HepG2 (cell line): Measurements from ENCODE around the gene PPP2R5B. TPM values are rescaled to one million over a fixed set of nuclear protein-coding genes. Genes with fewer than 3 reads are reported as not detected.

Source experiments
- GPBP1L1 ChIP-seq: sonication (generic); formaldehyde crosslinking; IDR thresholded peaks from 2 replicates; pipeline ENCODE4 v1.5.0; 2020; ENCODE audit warnings: mild to moderate bottlenecking, missing genetic modification reagents
- HOXA9 ChIP-seq: sonication (generic); formaldehyde crosslinking; IDR thresholded peaks from 2 replicates; pipeline ENCODE4 v1.8.1; 2022; ENCODE audit warnings: missing genetic modification reagents, mild to moderate bottlenecking, moderate library complexity, borderline replicate concordance
- KDM5B ChIP-seq: sonication (generic); formaldehyde crosslinking; IDR thresholded peaks from 2 replicates; pipeline ENCODE4 v1.4.0; 2020; ENCODE audit warnings: missing genetic modification reagents, mild to moderate bottlenecking, borderline replicate concordance
- LBX2 ChIP-seq: sonication (generic); formaldehyde crosslinking; IDR thresholded peaks from 2 replicates; pipeline ENCODE4 v1.5.0; 2020; ENCODE audit warnings: missing genetic modification reagents, mild to moderate bottlenecking, borderline replicate concordance
- MEIS1 ChIP-seq: sonication (generic); formaldehyde crosslinking; IDR thresholded peaks from 2 replicates; pipeline ENCODE4 v1.9.0; 2021; ENCODE audit warnings: mild to moderate bottlenecking, missing genetic modification reagents, moderate library complexity, borderline replicate concordance
- PAWR ChIP-seq: sonication (generic); formaldehyde crosslinking; IDR thresholded peaks from 2 replicates; pipeline ENCODE4 v1.4.0; 2020; ENCODE audit warnings: missing genetic modification reagents, mild to moderate bottlenecking, borderline replicate concordance
- RFX5 ChIP-seq: IDR thresholded peaks from 2 replicates; pipeline ENCODE4 v1.6.1; 2011; ENCODE audit warnings: low read depth, low read length, improper control_type of control experiment
- SMYD3 ChIP-seq: sonication (generic); formaldehyde crosslinking; IDR thresholded peaks from 2 replicates; pipeline ENCODE4 v1.8.1; 2023; ENCODE audit warnings: mild to moderate bottlenecking, missing genetic modification reagents
- THYN1 ChIP-seq: sonication (generic); formaldehyde crosslinking; IDR thresholded peaks from 2 replicates; pipeline ENCODE4 v1.8.1; 2023; ENCODE audit warnings: low read depth, mild to moderate bottlenecking, moderate library complexity, missing genetic modification reagents, borderline replicate concordance
- ZFY ChIP-seq: sonication (generic); formaldehyde crosslinking; IDR thresholded peaks from 2 replicates; pipeline ENCODE4 v1.4.0; 2020; ENCODE audit warnings: missing genetic modification reagents
- ZNF121 ChIP-seq: sonication (generic); formaldehyde crosslinking; IDR thresholded peaks from 2 replicates; pipeline ENCODE4 v1.5.0; 2020; ENCODE audit warnings: mild to moderate bottlenecking, missing genetic modification reagents
- ZNF407 ChIP-seq: sonication (generic); formaldehyde crosslinking; IDR thresholded peaks from one replicate; pipeline ENCODE4 v1.5.1; 2020; ENCODE audit warnings: mild to moderate bottlenecking, missing genetic modification reagents; ENCODE audit errors: not compliant biosample characterization
- polyA plus RNA-seq, 8 experiments: library from polyadenylated mRNA; depleted of rRNA in 3 of 8; stranded (reverse) in 7 of 8; unstranded in 1 of 8; fragments of >200 nt; fragmentation: Illumina TruSeq in 4 of 8; extraction: Trizol in 4 of 8; gene quantifications; 2 replicates each; pipeline versions ENCODE4 v1.2.1 to v1.2.3, GENCODE V29; 2011 to 2016; ENCODE audit warnings: low read depth in 4 of 8, missing spikeins in 1 of 8, mixed read lengths in 1 of 8; ENCODE audit not compliant: insufficient read depth in 1 of 8
- total RNA-seq, 5 experiments: library from RNA; depleted of rRNA; stranded (reverse); fragments of >200 nt; fragmentation: Illumina TruSeq; extraction: Trizol; gene quantifications; 2 replicates each; pipeline ENCODE4 v1.2.3, GENCODE V29; 2016; ENCODE audit warnings: low read depth in 1 of 5
- TF ChIP-seq, protein P1 (sequence below): IDR thresholded peaks from 2 replicates; pipeline ENCODE4 v1.6.1; 2016; ENCODE audit warnings: low read depth
- TF ChIP-seq, protein P2 (sequence below): sonication (generic); formaldehyde crosslinking; IDR thresholded peaks from 2 replicates; pipeline ENCODE4 v1.5.1; 2020; ENCODE audit warnings: mild to moderate bottlenecking, missing genetic modification reagents, moderate library complexity

PPP2R5B gene
- total and polyA plus RNA-seq, 2 of the 13 experiments (the other 11 are each of a cell fraction or from before 2014, with no cell fraction given) = 2.3 to 8.3 TPM

DNA sequence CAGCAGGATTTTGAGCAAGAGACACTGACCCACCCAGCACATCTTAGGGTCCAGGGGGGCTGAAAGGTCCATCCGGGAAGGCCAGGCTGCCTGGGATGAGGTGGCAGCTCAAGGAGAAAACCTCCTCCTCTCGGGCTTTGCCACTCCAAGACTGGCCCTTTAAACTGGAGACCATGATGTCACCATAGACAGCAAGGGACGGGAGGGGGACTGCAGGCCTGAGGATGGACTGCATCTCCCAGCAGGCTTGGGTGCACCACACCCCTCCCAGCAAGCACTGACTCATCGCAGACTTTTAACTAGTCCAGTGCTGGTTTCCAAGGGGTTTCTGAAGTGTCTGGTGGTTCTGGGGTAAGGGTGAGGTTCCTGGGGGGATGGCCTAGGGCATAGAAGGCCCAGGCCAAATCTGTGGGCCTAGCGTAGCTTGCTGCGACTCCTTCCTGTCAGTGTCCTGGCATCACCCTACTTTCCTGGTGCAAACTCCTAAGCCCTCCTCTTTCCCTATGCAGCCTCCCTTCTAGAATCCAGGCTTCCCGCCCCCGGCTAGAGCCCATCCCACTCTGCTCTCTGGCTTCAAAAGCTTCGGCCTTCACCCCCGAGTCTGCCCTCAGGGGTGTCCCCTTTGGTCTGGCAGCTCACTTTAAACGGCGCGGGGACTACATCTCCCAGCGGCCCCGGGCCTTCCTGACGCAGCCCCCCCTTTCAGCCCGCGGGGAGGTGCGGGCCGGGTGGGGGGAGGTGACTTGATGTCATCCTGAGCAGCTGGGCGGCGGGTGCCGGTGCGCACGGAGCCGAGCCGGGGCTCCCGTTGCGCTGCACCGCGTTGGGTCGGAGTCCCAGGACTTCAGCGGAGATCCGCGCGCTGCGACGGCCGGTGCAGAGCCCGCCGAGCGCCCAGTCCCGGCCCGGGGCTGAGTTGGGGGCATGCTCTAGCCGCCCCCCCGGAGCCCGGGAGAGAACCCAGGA, at the start of gene PPP2R5B (continued):
- TF ChIP-seq RFX5 = no peak
- TF ChIP-seq LBX2 (CRISPR knock-in tag) = no peak
- no peak for TF ChIP-seq ZNF407
- TF ChIP-seq GPBP1L1 (CRISPR knock-in tag) = no peak
- no peak for TF ChIP-seq ZNF121 (CRISPR knock-in tag)
- TF ChIP-seq, protein P1, sequence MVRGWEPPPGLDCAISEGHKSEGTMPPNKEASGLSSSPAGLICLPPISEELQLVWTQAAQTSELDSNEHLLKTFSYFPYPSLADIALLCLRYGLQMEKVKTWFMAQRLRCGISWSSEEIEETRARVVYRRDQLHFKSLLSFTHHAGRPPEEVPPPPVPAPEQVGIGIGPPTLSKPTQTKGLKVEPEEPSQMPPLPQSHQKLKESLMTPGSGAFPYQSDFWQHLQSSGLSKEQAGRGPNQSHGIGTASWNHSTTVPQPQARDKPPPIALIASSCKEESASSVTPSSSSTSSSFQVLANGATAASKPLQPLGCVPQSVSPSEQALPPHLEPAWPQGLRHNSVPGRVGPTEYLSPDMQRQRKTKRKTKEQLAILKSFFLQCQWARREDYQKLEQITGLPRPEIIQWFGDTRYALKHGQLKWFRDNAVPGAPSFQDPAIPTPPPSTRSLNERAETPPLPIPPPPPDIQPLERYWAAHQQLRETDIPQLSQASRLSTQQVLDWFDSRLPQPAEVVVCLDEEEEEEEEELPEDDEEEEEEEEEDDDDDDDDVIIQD (CRISPR knock-in tag) = no peak
- no peak for TF ChIP-seq MEIS1 (CRISPR knock-in tag)
- peak; percentile 77 for TF ChIP-seq ZFY (CRISPR knock-in tag)
- no peak for TF ChIP-seq THYN1 (CRISPR knock-in tag)
- no peak for TF ChIP-seq PAWR (CRISPR knock-in tag)
- no peak for TF ChIP-seq SMYD3 (CRISPR knock-in tag)
- TF ChIP-seq, protein P2, sequence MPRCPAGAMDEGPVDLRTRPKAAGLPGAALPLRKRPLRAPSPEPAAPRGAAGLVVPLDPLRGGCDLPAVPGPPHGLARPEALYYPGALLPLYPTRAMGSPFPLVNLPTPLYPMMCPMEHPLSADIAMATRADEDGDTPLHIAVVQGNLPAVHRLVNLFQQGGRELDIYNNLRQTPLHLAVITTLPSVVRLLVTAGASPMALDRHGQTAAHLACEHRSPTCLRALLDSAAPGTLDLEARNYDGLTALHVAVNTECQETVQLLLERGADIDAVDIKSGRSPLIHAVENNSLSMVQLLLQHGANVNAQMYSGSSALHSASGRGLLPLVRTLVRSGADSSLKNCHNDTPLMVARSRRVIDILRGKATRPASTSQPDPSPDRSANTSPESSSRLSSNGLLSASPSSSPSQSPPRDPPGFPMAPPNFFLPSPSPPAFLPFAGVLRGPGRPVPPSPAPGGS (CRISPR knock-in tag) = no peak
- no peak for TF ChIP-seq HOXA9 (CRISPR knock-in tag)
- peak; percentile 54; the same call in 1 of the 2 replicates for TF ChIP-seq KDM5B (CRISPR knock-in tag)
